Measurements from ENCODE around the gene SLCO2A1. TPM values are rescaled to one million over a fixed set of nuclear protein-coding genes. Genes with fewer than 3 reads are reported as not detected.

The SLCO2A1 gene
- total RNA-seq, 1 experiment from 2014 or later, result 0.47 TPM

GRCh38 chr3:133884054-133884886 is 145.5 kb downstream of the SLCO2A1 start:
- no peak for DNase-seq (ENCODE audit: low read depth)

- no peak for DNase-seq (ENCODE audit: low read depth)
These were observed 146.1 kb downstream of the SLCO2A1 start for GRCh38 chr3:133883641-133884040.

GRCh38 chr3:133882986-133883586 is 146.6 kb downstream of the SLCO2A1 start:
- DNase-seq (ENCODE audit: low read depth), result no peak

GRCh38 chr3:133881939-133882825 is 147.5 kb downstream of the SLCO2A1 start:
- DNase-seq (ENCODE audit: low read depth), result peak; percentile 22

GRCh38 chr3:133881492-133881891 is 148.2 kb downstream of the SLCO2A1 start:
- DNase-seq (ENCODE audit: low read depth), result no peak

GRCh38 chr3:133880886-133881455 is 148.8 kb downstream of the SLCO2A1 start:
- DNase-seq (ENCODE audit: low read depth), result no peak

GRCh38 chr3:133880287-133880686 is 149.4 kb downstream of the SLCO2A1 start:
- DNase-seq (ENCODE audit: low read depth), result no peak

- DNase-seq (ENCODE audit: low read depth), result no peak
These were observed 151.2 kb downstream of the SLCO2A1 start for GRCh38 chr3:133878518-133878917.

Other genes starting within 250 kb of the SLCO2A1 start
- gene SRPRB, start 224.1 kb downstream of the SLCO2A1 start, total RNA-seq (2014; rRNA removed; shearing (Covaris generic)), result 66.0 and 74.6 TPM in 2 replicates
- 0.25 and 0.62 TPM in 2 replicates for gene RAB6B, start 134.0 kb downstream of the SLCO2A1 start, total RNA-seq (2014; rRNA removed; shearing (Covaris generic))
- 71.7 and 87.7 TPM in 2 replicates for gene RYK, start 220.9 kb upstream of the SLCO2A1 start, total RNA-seq (2014; rRNA removed; shearing (Covaris generic))